LHCN-M2 (cell line): ENCODE results near the gene RBM33. TPM values are rescaled to one million over a fixed set of nuclear protein-coding genes. Genes with fewer than 3 reads are reported as not detected.
A peak's percentile ranks its signal among the peaks of the same experiment; 100 is the strongest.
"Not testable (repeated sequence)": the region's sequence is repeated elsewhere in the genome, so short reads cannot be mapped to it uniquely, and the experiment has no call there.

Source experiments
- DNase-seq: peaks from one replicate; pipeline ENCODE4 v3.0.0-alpha.2; 2012; ENCODE audit warnings: low read depth
- total RNA-seq: library from RNA; depleted of rRNA; stranded (reverse); fragments of >200 nt; gene quantifications from 2 replicates; pipeline ENCODE4 v1.2.3, GENCODE V29; 2014

The RBM33 gene
- total RNA-seq, 1 experiment from 2014 or later = 30.8 TPM

DNA sequence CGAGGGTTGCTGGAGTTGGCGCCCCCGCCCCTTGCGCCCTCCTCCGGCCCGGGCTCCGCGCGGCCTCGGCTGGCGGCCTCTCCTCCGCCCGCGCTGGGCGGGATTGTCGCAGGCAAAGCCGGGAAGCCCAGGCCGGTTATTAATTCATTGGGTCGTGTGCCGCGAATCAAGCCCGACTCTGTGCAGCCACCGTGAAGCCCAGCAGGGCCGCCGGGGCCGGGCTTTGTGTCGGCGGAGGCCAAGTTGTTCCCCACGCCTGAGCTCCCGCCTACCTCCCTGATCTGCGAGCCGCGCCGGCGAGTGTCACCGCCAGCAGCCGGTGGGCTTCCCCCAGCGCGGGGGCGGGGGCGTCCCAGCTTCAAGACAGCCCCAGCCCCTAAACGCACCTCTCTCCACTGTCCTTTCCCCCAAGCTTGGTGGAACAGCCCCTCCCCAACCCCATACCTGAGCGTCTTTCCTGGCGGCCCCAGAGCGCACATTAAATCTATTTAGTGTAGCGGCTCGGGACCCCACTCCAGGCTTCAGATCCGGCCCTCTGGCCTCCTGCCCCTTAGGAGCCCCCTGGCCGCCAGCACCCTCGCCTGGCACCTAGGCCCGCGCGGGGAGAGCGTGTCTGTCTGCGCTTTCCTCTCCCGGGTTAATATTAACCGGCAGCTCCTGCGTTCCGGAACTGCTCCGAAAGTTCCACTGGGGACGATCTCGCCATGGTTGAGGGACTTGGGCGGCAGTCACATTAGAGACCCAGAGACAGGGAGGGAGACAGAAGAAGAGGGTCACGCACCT is 164.3 kb downstream of the RBM33 start:
- DNase-seq = no peak

DNA sequence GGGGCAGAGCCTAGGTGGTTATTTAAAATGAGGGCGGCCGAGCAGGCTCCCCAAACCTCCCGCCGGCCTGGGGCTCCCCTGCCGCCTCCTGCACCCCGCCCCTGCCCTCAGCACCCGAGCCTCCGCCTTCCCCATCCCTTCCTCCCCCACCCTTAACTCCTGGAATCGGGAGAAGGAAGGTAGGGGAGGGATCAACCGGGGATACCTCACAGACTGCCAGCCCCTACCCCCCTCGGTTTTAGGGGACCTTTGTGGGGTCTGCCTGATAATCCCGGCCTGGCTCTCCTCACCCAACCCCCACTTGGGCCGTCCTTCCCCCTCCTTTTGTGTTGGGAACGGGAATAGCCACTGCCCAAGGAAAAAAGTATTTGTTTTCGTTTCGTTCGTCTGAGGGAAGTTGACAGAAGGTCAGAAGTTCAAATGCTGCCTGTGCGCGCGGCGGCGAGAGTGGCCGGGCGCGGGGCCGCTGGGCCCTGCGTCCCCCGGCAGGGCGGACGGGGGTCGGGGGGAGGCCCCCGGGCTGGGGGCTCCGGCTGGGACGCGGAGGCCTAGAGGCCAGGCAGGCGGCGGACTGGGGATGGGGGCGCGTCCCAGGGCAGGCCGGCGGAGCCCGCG is 165.0 kb downstream of the RBM33 start:
- DNase-seq = no peak

DNA sequence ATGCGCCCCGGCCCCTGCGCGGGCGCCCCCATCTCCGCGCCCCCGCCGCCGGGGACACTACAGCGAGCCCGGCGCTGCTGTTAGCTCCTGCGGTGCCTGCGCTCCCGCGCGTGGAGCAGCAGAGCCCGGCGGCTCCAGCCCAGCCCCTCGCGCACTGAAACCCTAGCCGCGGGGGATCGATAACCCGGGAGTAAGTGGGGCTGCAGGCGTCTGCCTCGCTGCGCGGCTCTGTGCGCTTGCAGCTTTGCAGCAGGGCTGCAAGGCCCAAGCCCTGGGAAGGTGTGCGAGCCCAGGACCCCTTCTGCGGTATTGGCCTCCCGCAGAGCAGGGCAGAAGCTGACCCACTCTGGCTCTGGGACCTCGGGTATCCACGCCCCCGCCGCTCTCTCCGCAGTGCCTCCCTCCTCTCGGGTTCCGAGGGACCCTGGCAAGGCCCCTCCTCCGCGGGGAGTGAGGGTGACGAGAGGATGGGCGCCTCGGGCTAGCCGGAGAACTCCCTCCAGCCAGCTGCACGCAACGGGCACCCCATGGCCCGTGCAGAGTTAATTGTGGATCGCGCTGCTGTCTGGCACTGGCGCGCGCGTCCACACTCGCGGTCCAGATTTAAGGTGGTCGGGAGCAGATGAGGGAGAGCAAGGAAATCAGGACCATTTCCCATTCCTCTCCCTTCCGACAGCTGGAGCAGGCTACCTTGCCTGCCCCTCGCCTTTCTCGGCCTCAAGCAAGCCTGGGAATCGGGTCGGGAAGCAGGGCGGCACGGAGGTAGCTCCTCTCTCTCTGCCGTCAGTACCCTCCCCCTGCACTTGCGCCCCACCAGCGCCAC is 165.7 kb downstream of the RBM33 start:
- no peak for DNase-seq

DNA sequence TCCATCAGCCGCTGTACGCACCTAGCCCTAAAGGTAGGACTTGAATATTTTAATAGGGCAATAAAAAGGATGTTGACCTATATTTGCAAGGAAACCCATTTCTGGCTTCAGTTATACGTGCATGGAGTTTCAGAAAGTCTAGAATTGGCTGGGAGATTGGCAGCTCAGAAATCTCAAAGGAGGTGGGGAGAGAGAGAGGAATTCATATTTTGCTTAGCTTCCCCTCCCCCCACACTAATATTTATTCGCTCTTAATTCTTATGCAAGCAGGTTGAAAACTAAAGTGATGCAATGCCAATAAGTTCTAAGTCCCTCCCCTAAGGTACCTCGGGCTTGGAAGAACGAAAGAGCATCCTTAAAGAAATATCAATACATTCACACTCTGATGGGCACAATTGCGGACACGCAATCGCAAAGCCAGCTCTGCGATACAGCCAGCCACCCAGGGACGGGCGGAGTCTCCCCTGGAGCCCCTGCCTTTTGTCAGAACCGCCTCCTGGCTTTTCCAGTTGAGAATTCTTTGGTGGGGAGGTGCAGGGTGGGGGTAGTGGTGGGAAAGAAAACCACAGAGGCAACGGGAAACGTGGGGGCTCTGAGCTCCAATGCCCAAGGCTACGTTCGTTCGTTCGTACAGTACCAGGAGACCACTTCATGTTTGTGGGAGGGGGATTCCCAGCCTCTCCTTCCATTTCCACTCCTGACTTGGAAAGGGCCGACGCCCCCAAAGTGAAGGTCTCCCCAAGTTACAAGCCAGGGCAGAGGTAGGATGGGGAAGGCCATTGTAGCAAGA is 166.5 kb downstream of the RBM33 start:
- DNase-seq = no peak

DNA sequence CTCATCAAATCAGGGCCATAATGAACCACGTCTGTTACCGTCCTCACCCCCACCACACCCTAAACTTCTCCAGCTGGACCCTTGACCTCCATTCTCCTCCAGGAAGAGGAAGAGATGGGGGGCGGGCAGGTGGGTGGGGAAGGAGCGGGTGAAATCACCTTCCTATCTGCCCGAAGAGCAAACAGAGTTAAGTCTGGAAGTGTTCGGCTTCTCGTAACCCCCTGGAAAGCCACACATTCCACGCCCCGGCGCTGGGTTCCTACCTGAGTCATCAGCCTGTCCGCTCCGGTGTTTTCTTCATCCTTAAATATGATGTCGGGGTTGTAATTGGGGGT is 167.1 kb downstream of the RBM33 start:
- DNase-seq = no peak

DNA sequence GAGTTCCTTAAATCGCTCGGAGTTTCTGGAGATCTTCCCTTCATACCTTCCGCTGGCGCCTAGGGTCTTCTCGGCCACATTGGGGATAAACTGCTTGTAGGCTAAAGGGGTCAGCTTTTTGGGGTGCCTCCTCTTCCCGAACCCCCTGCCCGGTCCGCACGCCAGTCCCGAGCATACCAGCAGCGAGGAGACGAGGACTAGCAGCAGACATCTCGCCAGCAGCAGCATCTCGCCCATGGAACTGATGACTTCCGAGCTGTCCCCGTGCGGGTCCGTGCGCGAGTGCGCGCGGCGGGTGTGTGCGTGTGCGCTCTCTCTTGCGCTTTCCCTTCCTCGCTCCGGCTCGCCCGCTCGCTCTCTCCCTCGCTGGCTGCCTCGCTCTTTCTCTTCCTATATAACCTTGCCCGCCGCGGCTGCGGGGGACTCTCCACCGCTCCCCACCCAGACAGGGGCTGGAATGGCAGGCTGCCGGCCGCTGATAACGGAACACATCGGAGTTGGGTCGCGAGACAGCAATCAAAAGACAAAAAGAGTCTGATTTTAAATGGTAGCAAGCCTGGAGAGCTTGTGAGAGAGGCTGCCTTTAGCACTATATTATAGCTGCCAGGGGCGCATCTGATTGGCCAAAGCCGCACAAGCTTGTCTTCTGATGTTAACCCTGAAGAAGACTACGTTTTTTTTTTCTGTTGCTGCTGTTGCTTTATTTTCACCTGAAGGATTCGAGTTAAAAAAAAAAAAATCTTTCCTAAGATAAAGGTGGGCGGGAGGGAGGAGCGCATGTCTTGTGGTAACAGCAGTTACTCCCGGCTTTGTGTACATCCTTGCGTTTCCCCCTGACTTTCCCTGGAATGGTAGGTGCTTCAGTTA is 167.7 kb downstream of the RBM33 start, which contains the start of gene SHH:
Gene SHH (minus strand): TSS at position 569 of the 867 bp plus-strand sequence. CDS start 341 bp downstream, at position 228.
- DNase-seq = no peak

DNA sequence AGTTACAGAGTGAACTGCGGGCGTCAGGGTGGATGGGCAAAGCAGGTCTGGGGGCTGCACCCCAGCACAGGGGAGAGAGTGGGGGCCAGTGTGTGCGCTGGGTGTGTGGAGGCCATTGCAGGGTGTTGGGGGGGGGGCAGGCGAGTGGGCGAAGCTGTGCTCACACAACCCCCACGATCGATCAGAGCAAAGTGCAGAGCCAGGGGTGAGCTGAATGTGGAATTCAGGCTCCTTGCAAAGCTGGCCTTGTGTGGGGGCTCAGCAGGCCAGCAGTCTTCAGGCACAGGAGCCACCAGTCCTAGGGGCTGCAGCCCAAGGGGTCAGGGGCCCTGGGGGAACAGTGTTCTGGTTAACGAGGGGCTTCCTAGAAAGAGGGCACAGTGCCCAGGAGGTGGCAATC is 168.7 kb downstream of the RBM33 start:
- no peak for DNase-seq

DNA sequence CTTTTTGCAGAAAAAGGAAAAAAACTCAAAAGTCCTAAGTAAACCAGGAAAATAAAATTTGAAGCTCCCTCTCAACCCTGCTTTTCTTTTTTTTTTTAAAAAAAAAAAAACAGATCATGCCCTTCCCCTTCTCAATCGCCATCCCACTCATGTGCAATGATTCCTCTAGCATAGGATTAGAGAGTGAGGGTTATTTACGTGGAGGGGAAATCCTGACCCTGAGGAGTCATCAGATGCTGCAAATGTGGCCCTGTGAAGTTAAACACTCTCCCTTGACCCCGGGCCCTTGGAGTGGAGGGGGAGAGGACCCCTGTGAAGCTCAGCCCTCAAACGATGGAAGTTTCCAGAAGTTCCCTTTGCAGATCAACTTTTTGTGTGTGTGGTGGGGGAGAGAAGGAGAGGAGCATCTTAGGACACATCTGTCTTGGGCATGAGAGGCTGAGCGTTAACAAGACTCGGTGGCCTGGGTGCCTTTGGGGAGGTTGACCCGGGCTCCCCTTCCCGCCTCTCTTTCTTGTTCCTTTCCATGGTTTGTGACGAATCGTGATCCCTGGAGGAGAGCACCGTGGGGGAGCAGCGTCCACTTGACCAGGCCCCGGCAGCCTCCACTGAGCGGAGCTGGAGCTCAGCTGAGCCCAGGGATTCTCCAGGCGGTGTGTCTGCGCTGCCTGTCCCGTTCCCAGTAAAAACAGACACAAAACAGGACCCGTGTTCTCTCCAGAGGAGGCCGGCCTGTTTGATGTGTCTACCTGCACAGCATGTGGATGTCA is 169.3 kb downstream of the RBM33 start:
- no peak for DNase-seq

DNA sequence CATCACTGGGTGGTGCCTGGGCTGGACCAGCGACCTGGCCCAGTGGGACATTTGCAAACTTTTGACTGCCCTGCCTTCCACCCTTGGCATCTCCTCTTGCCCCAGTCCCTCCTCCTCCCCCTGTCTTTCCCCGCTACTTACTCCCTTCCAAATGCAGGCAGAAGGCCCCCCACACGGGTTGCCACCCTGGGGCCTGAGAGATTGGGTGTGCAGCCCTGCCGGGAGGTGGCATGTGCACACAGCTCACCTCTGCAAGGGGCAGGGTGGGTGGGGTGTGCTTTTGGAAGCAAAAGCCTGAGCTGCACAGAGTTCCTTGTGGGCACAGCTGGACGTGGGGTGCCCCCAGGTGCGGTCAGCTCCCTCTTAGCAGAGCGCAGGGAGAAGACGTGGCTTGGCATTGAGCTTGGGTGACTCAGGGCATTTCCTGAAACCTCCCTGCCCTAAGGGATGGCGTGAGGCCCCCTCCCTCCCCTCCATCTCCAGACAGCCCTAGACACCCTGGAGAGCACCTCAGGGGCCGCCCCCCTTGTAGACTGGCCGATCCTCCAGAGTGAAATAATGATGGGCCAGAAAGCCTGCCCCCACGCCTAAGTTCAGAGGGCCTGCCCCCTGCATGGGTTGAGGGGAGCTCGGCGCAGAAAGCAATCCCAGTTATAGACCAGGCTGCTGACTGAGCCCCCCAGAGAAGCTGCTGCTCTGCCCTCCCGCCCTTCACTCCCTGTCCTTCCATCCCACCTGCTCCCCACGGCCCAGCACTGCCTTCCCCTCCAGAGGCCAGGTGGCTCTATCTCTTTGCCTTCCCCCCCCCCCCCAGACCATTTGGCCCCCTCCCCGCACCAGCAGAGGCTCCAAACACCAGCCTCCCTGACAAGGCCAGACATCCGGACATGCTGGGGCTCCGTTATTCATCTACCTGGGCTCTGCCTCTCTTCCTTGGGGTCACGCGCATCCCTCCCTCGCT is 170.1 kb downstream of the RBM33 start:
- no peak for DNase-seq

DNA sequence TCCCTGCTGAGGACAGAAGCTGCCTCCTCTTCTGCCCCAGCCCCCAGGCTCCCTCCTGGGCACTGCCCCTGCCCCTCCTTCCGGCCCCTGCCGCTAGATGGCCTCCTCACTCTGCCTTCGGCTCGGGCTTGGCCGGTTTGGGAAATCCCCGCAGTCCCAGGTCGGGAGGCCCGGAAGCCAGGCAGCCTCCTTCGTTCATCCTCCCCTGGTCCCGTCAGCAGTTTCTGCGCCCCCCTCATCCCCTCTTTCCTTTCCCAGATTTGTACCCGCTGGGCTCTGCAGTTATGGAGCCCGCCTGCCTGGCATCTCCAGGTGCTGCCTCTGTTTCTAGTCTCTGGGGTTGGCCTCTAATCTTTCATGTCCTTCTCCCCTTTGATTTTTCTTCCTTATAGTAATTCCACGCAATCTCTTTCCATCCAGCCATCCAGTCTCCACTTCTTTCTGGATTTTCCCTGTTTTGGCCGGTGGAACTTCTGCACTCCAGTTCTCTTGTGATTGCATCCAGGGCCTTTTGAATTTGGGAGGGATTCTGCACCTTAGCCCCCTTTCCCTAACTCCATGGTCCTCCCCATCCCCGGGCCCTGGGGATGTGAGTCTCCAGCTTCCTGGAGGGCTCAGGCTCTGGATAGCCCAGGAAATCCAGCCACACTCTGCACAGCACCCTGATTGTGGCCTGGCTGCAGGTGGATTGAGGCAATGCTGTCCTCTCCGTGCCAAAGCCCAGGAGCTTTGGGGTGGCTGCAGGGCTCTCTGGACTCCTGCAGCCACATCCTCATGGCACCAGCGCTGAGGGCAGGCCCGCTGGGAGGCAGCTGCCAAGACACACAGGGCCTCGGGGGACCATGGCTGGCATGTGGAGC is 171.1 kb downstream of the RBM33 start:
- peak; percentile 42 for DNase-seq

DNA sequence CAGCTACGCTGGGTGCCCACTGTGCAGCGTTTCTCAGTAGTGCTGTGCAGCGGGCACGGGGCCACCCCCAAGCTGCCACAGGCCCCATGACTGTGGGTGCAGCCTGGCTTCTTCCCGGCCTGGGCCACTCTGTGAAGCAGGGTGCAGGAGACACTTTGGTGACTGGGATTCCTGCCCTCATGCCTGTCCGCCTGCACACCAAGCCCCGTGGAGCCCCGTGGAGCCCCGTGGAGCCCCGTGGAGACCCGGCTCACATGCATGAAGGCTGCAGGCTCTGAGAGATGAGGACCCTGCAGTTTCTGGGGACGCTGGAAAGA is 171.7 kb downstream of the RBM33 start:
- DNase-seq = no peak

DNA sequence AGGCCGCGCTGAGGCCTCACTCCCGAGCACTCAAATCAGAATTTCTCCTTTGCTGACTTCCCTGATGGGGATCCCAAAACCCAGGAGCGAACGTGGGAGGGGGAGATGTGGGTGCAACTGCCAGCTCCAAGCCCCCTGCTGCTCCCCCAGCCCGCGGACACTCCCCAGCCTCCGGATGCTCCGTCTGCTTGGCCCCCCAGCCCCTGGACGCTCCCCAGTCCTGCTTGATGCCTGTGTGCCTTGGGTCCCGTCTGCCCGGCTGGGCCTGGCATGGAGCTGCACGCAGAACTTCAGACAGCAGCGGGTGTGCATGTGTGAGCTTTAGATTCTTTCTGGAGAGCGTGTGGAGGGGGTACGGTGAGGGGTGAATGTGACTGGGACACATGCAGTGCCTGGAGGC is 172.5 kb downstream of the RBM33 start:
- DNase-seq = no peak

DNA sequence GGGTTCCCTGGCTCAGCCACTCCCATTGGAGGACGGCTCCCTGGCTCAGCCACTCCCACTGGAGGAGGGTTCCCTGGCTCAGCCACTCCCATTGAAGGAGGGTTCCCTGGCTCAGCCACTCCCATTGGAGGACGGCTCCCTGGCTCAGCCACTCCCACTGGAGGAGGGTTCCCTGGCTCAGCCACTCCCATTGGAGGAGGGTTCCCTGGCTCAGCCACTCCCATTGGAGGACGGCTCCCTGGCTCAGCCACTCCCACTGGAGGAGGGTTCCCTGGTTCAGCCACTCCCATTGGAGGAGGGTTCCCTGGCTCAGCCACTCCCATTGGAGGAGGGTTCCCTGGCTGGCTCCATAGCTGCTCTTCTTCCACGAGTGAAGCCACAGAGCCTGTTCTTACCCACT is 173.1 kb downstream of the RBM33 start:
- DNase-seq = not testable (repeated sequence)

DNA sequence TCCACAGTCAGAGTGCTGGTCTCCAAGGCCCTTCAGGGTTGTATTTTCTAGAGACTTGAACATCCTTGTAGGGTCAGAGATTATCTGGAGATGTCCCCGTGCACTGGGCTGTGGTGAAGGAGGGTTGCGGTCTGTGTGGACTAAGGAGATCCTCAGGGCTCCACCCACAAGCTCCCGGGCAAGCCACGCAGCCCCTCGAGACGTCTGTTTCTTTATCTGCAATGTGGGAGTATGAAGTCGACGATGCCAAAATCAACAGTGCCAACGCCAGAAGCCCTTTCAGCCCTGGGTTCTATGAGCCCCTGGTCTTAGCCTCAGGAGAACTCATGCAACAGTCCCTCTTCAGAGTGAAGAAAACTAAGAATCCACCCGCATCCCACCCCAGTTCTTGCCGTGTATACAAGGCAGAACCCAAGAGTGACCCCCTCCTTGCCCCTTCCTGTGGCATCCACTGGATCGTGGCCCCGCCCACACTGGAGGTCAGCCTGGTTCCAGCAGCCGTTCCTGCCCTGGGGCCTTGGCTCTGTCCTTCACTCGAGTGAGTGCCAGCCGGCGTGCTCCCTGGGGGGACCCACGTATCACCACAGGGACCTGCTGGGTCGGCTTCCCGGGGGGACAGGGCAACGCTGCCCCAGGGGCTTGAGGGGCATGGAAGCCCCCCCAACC is 173.8 kb downstream of the RBM33 start:
- no peak for DNase-seq

DNA sequence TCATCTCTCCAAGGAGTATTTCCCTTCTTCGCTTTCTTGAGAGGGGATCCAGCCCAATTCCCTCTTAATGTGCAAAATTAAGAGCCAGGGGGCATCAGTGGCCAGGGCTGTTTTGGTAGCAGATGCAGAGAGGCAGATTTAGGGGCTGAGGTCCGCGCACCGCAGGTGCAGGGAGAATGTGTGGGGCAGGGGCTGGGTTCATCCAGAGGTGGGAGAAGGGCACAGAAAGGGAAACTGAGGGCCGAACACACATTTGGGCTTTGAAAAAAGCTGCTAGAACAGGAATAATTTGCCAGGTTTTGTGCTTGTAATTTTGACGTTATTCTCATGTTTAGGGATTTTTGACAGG is 174.3 kb downstream of the RBM33 start:
- no peak for DNase-seq

DNA sequence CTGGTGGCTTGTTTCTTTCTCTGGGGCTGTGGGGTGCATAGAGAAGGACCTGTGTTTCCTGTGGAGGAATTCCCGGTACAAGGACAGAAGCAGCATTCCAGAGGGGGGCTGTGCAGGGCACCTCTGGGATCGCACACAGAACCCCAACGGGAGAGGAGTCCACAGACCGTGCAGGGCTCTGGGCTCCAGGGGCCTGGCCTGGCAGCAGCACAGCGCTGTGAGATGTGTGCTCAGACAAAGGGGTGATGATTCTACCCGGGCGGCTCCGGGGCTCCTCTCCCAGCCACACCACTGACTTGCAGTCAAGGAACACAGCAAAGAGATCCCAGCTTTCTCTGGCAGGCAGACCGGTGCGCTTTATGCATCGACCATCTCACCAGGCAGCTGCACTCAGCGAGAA is 174.7 kb downstream of the RBM33 start:
- DNase-seq = no peak

DNA sequence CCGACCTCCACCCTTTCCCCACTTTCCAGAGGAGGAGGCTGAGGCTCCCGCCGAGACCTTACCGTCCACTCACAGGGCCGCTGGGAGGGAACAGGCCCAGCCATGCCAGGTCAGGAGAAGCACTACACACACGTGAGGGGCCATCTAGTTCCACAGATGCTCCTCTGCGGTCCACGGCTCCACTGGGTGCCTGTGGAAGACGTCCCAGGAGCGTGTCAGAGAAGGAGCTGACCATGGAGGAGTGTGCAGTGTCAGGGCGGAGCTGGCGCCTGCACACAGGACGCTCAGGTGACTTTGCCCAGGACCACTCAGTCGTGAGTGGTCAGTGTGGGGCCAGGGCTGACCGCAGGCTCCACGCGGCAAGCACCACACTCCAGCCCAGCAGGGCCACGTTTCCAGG is 175.8 kb downstream of the RBM33 start:
- DNase-seq = no peak

DNA sequence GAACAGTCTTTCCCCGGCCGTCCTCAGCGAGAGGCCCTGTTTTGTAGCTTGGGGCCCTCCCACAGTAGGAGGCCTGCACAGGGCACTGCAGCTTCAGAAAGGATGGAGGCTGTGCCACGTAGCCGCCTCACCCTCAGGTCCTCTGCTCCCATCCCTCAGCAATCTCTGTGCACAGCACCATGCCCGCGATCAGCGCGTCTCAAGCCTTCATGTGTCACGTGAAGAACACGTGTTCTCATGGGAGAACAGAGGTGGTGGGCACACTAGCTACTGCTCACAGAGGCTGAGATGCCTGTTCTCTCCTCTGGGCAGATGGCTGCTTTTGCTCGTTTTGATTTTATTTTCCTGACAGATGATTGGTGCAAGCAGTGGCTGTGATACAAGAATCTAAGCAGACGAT is 176.3 kb downstream of the RBM33 start:
- DNase-seq = no peak
